C4-2B (cell line): ENCODE data around the gene UGT1A3.

Experiments
- ZFX ChIP-seq: fragments of 450-650 bp; IDR thresholded peaks from 2 replicates; pipeline ENCODE4 v1.6.1; 2017
- TF ChIP-seq, protein P1 (sequence below): fragments of 450-650 bp; conservative IDR thresholded peaks from 2 replicates; pipeline ENCODE4 v1.5.1; 2017; ENCODE audit warnings: mild to moderate bottlenecking

DNA sequence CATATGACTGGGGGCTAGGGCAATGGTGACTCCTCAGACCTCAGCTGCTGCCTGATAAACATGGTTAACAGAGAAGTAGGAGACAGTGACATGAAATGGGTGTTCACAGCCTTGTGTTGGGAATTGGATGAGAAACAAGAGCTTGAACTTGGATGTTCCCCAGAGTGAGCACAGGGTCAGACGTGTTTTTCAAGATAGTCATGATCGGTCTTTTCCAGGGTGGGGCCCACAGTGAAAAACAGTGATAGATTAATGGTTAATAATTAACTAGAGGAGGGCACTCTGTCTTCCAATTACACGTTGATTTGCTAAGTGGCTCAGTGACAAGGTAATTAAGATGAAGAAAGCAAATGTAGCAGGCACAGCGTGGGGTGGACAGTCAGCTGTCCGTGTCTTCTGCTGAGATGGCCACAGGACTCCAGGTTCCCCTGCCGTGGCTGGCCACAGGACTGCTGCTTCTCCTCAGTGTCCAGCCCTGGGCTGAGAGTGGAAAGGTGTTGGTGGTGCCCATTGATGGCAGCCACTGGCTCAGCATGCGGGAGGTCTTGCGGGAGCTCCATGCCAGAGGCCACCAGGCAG is at the start of gene UGT1A3:
- TF ChIP-seq, protein P1, sequence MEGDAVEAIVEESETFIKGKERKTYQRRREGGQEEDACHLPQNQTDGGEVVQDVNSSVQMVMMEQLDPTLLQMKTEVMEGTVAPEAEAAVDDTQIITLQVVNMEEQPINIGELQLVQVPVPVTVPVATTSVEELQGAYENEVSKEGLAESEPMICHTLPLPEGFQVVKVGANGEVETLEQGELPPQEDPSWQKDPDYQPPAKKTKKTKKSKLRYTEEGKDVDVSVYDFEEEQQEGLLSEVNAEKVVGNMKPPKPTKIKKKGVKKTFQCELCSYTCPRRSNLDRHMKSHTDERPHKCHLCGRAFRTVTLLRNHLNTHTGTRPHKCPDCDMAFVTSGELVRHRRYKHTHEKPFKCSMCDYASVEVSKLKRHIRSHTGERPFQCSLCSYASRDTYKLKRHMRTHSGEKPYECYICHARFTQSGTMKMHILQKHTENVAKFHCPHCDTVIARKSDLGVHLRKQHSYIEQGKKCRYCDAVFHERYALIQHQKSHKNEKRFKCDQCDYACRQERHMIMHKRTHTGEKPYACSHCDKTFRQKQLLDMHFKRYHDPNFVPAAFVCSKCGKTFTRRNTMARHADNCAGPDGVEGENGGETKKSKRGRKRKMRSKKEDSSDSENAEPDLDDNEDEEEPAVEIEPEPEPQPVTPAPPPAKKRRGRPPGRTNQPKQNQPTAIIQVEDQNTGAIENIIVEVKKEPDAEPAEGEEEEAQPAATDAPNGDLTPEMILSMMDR: no peak
- TF ChIP-seq ZFX: no peak
